ENCODE results near the gene AP3B1. TPM values are rescaled to one million over a fixed set of nuclear protein-coding genes. Genes with fewer than 3 reads are reported as not detected.

Gene AP3B1
- total RNA-seq, 6 experiments from 2014 or later: 11.4 to 17.9 (median 12.9) TPM

- no peak for TF ChIP-seq CTCF (IDR thresholded peaks at IDR 0.05)
- no peak for TF ChIP-seq POLR2A (IDR thresholded peaks at IDR 0.05)
- H3K4me1 ChIP-seq: peaks cover 0 to 14% (median 4%) of the 10 kb centered on the region in 4 donors
- intact Hi-C loops (cut with DNase I): no loop called here
- H3K4me3 ChIP-seq: no peak overlapping the region
- ATAC-seq (no peak), DNase-seq (no peak)
- 100% methylated on average over 1 of the region's 7 CpGs for WGBS (ENCODE audit: insufficient coverage, low coverage, low lambda C conversion rate, missing lambda C conversion rate)
- H3K27me3 ChIP-seq: no peaks in the 10 kb centered on the region
- H3K36me3 ChIP-seq: no peaks in the 10 kb centered on the region
- H3K9me3 ChIP-seq: no peaks in the 10 kb centered on the region
- H3K27ac ChIP-seq: no peak overlapping the region
These were observed 295.1 kb downstream of the AP3B1 start for GRCh38 chr5:77999399-77999798.

GRCh38 chr5:77996943-77997342 is 297.6 kb downstream of the AP3B1 start:
- 93% methylated on average over 3 of the region's 3 CpGs for WGBS (ENCODE audit: insufficient coverage, low coverage, low lambda C conversion rate, missing lambda C conversion rate)
- Histone ChIP-seq H3K27ac (no peak overlapping the region), H3K36me3 (no peaks in the 10 kb centered on the region), H3K9me3 (no peaks in the 10 kb centered on the region), H3K4me1 (no peaks in the 10 kb centered on the region), H3K27me3 (no peaks in the 10 kb centered on the region), H3K4me3 (no peak overlapping the region)
- intact Hi-C loops (cut with DNase I): no loop called here
- ATAC-seq (no peak), DNase-seq (no peak)
- TF ChIP-seq CTCF (IDR thresholded peaks at IDR 0.05): no peak
- TF ChIP-seq POLR2A (IDR thresholded peaks at IDR 0.05): no peak

GRCh38 chr5:77995793-77996409 is 298.6 kb downstream of the AP3B1 start:
- no peaks in the 10 kb centered on the region for H3K27me3 ChIP-seq
- TF ChIP-seq POLR2A (IDR thresholded peaks at IDR 0.05): no peak
- no peak for TF ChIP-seq CTCF (IDR thresholded peaks at IDR 0.05)
- no peaks in the 10 kb centered on the region for H3K4me1 ChIP-seq
- no peak for DNase-seq
- WGBS (ENCODE audit: insufficient coverage, low coverage, low lambda C conversion rate, missing lambda C conversion rate): 97% methylated on average over 11 of the region's 12 CpGs
- no peaks in the 10 kb centered on the region for H3K36me3 ChIP-seq
- no peaks in the 10 kb centered on the region for H3K9me3 ChIP-seq
- H3K4me3 ChIP-seq: no peak overlapping the region
- intact Hi-C loops (cut with DNase I): no loop called here
- no peak overlapping the region for H3K27ac ChIP-seq
- ATAC-seq: no peak

- no peaks in the 10 kb centered on the region for H3K27me3 ChIP-seq
- H3K9me3 ChIP-seq: no peaks in the 10 kb centered on the region
- H3K36me3 ChIP-seq: no peaks in the 10 kb centered on the region
- intact Hi-C loops (cut with DNase I): no loop called here
- no peak for TF ChIP-seq CTCF (IDR thresholded peaks at IDR 0.05)
- TF ChIP-seq POLR2A (IDR thresholded peaks at IDR 0.05): no peak
- ATAC-seq (no peak), DNase-seq (no peak)
- H3K4me3 ChIP-seq: no peak overlapping the region
- no peaks in the 10 kb centered on the region for H3K4me1 ChIP-seq
- WGBS (ENCODE audit: insufficient coverage, low coverage, low lambda C conversion rate, missing lambda C conversion rate): 63% methylated on average over 3 of the region's 3 CpGs
- no peak overlapping the region for H3K27ac ChIP-seq
These were observed 299.6 kb downstream of the AP3B1 start for GRCh38 chr5:77994943-77995342.
